ENCODE results near the gene TRMT112. TPM values are rescaled to one million over a fixed set of nuclear protein-coding genes. Genes with fewer than 3 reads are reported as not detected.
A peak's percentile ranks its signal among the peaks of the same experiment; 100 is the strongest.

The TRMT112 gene
- polyA plus RNA-seq (ENCODE audit: insufficient read length), result 183 TPM
- long read RNA-seq, donor 1, transcript TRMT112-203 (3 exons, 823 nt), result minor isoform, 14 of 259 reads
- long read RNA-seq, donor 1, transcript TRMT112-206 (4 exons, 1,106 nt), result major isoform, 229 of 259 reads
- long read RNA-seq, donor 1, transcript TRMT112-204 (2 exons, 559 nt), result minor isoform, 6 of 259 reads
- long read RNA-seq, donor 1, transcript TRMT112-205 (3 exons, 659 nt), result minor isoform, 6 of 259 reads
- long read RNA-seq, donor 1, partial matches to known transcripts, result 0 of 259 reads
- long read RNA-seq, donor 1, other reads (novel, unspliced or antisense), result 0 of 259 reads
- long read RNA-seq, donor 2, transcript TRMT112-206 (4 exons, 1,106 nt), result major isoform, 202 of 647 reads
- long read RNA-seq, donor 2, transcript TRMT112-205 (3 exons, 659 nt), result minor isoform, 5 of 647 reads
- long read RNA-seq, donor 2, transcript TRMT112-203 (3 exons, 823 nt), result minor isoform, 11 of 647 reads
- long read RNA-seq, donor 2, transcript TRMT112-204 (2 exons, 559 nt), result minor isoform, 6 of 647 reads
- long read RNA-seq, donor 2, partial matches to known transcripts, result 373 of 647 reads
- long read RNA-seq, donor 2, other reads (novel, unspliced or antisense), result 50 of 647 reads
- long read RNA-seq, donor 3, transcript TRMT112-206 (4 exons, 1,106 nt), result major isoform, 170 of 215 reads
- long read RNA-seq, donor 3, transcript TRMT112-203 (3 exons, 823 nt), result minor isoform, 14 of 215 reads
- long read RNA-seq, donor 3, transcript TRMT112-205 (3 exons, 659 nt), result minor isoform, 15 of 215 reads
- long read RNA-seq, donor 3, transcript TRMT112-204 (2 exons, 559 nt), result minor isoform, 5 of 215 reads
- long read RNA-seq, donor 3, partial matches to known transcripts, result 0 of 215 reads
- long read RNA-seq, donor 3, other reads (novel, unspliced or antisense), result 7 of 215 reads
- long read RNA-seq, donor 4, transcript TRMT112-206 (4 exons, 1,106 nt), result major isoform, 46 of 53 reads
- long read RNA-seq, donor 4, partial matches to known transcripts, result 0 of 53 reads
- long read RNA-seq, donor 4, other reads (novel, unspliced or antisense), result 0 of 53 reads
- long read RNA-seq, donor 5, transcript TRMT112-204 (2 exons, 559 nt), result minor isoform, 15 of 456 reads
- long read RNA-seq, donor 5, transcript TRMT112-205 (3 exons, 659 nt), result minor isoform, 15 of 456 reads
- long read RNA-seq, donor 5, transcript TRMT112-203 (3 exons, 823 nt), result minor isoform, 27 of 456 reads
- long read RNA-seq, donor 5, transcript TRMT112-206 (4 exons, 1,106 nt), result major isoform, 390 of 456 reads
- long read RNA-seq, donor 5, partial matches to known transcripts, result 0 of 456 reads
- long read RNA-seq, donor 5, other reads (novel, unspliced or antisense), result 0 of 456 reads
- long read RNA-seq, donor 6, transcript TRMT112-206 (4 exons, 1,106 nt), result major isoform, 247 of 285 reads
- long read RNA-seq, donor 6, transcript TRMT112-204 (2 exons, 559 nt), result minor isoform, 10 of 285 reads
- long read RNA-seq, donor 6, transcript TRMT112-205 (3 exons, 659 nt), result minor isoform, 9 of 285 reads
- long read RNA-seq, donor 6, transcript TRMT112-203 (3 exons, 823 nt), result minor isoform, 14 of 285 reads
- long read RNA-seq, donor 6, partial matches to known transcripts, result 0 of 285 reads
- long read RNA-seq, donor 6, other reads (novel, unspliced or antisense), result 0 of 285 reads
- long read RNA-seq, donor 7, transcript TRMT112-206 (4 exons, 1,106 nt), result major isoform, 359 of 1,123 reads
- long read RNA-seq, donor 7, transcript TRMT112-204 (2 exons, 559 nt), result minor isoform, 13 of 1,123 reads
- long read RNA-seq, donor 7, transcript TRMT112-205 (3 exons, 659 nt), result minor isoform, 14 of 1,123 reads
- long read RNA-seq, donor 7, transcript TRMT112-203 (3 exons, 823 nt), result minor isoform, 20 of 1,123 reads
- long read RNA-seq, donor 7, partial matches to known transcripts, result 225 of 1,123 reads
- long read RNA-seq, donor 7, other reads (novel, unspliced or antisense), result 484 of 1,123 reads
- long read RNA-seq, donor 8, transcript TRMT112-206 (4 exons, 1,106 nt), result major isoform, 96 of 114 reads
- long read RNA-seq, donor 8, transcript TRMT112-203 (3 exons, 823 nt), result minor isoform, 9 of 114 reads
- long read RNA-seq, donor 8, transcript TRMT112-205 (3 exons, 659 nt), result minor isoform, 5 of 114 reads
- long read RNA-seq, donor 8, partial matches to known transcripts, result 0 of 114 reads
- long read RNA-seq, donor 8, other reads (novel, unspliced or antisense), result 0 of 114 reads

- DNase-seq, result peak; percentile 96
These were observed at the start of gene TRMT112 for GRCh38 chr11:64317325-64317960. TRMT112 (minus strand) TSS chr11:64317559; CDS start chr11:64317526, 33 bp downstream.

GRCh38 chr11:64366751-64367150 lies 49.4 kb upstream of the TRMT112 start:
- DNase-seq, result no peak

GRCh38 chr11:64364911-64365310 lies 47.6 kb upstream of the TRMT112 start:
- no peak for DNase-seq

DNA sequence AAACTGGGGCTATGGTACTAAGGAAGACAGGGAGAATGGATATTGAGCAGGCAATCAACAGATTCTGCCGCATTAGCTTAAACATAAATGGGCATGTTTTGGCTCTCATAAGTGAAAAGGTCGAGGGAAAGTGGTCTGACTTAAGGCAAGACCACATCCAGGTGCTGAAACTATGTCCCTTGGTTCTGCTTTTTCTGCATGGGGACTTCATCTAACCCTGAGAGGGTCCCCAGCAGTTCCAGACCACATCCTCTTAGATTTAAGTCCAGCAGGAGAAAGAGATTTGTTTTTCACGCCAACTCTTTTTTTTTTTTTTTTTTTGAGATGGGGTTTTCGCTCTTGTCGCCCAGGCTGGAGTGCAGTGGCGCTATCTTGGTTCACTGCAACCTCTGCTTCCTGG lies 47.1 kb upstream of the TRMT112 start:
- no peak for DNase-seq

DNA sequence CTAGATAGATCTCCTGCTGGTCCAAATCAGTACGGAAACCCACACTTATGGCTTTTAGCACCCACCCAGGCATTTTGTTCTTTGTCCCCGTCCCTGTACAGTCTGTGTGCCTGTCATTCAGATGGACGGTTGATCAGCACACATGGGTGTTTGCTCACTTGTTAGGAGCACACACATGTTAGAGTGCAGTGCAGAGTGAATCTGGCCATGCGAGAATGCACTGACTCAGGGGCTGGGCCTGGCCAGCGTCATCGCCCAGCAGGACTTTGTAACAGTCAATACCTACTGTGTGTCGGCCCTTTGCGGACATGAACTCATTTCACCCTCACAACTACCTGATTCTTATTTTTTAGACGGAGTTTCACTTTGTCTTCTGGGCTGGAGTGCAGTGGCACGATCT lies 45.0 kb upstream of the TRMT112 start:
- DNase-seq, result no peak

- no peak for DNase-seq
These were observed 44.3 kb upstream of the TRMT112 start for GRCh38 chr11:64361659-64362058.

DNA sequence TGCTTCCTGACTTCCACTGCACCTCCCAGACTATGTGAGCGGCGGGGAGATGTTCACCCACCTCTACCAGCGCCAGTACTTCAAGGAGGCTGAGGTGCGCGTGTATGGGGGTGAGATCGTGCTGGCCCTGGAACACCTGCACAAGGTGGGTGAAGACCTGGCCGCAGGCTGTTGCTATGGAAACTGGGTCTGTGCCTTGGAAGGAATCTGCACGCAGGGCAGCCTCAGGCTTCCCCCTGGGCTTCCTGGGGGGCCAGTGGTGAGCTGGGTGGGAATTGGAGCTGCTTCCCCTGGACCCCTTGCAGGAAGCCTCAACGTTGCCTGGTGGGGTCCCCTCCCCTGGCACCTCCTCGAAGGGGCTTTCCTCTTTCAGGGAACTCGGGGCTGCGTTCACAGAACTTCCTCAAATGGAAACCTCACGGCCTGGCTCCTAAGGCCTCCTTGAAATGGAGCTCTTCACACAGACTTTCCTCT lies 43.1 kb upstream of the TRMT112 start:
- no peak for DNase-seq

GRCh38 chr11:64359712-64360445 lies 42.5 kb upstream of the TRMT112 start:
- no peak for DNase-seq

DNA sequence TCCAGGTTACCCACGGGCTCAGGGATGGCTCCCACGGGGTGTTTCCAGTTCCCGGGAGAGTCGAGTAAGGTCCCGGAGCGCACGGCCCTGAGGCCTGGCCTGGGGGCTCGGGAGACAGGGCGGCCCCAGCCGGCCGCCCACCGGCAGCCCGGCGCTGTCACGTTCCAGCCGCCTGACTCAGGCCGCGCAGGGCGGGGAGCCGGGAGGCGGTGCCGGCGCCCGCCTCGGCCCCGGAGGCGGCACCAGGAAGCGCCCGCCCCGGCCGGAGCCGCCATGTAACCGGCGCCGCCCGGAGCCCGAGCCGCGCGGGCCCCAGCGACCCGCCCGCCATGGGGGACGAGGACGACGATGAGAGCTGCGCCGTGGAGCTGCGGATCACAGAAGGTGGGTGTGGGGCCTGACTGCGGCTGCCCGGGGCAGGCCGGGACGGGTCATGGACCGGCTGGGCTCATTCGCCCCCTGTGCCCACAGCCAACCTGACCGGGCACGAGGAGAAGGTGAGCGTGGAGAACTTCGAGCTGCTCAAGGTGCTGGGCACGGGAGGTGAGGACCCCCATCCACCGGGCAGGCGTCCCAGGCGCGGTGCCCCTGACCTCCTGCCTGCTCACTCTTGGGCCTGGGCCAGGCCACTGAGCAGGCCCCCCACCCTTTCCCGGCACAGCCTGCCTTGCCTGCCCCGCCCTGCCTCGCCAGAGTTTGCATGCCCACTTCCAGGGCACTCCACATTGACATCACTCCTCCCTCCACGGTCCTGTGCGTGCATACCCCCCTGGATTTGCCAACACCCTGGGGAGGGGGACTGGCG lies 41.8 kb upstream of the TRMT112 start, which contains the start of gene RPS6KA4:
Gene RPS6KA4 (plus strand): TSS at position 256 of the 805 bp plus-strand sequence. CDS start 74 bp downstream, at position 330.
- DNase-seq, result peak; percentile 53

- no peak for DNase-seq
These were observed 41.2 kb upstream of the TRMT112 start for GRCh38 chr11:64358536-64358906.

DNA sequence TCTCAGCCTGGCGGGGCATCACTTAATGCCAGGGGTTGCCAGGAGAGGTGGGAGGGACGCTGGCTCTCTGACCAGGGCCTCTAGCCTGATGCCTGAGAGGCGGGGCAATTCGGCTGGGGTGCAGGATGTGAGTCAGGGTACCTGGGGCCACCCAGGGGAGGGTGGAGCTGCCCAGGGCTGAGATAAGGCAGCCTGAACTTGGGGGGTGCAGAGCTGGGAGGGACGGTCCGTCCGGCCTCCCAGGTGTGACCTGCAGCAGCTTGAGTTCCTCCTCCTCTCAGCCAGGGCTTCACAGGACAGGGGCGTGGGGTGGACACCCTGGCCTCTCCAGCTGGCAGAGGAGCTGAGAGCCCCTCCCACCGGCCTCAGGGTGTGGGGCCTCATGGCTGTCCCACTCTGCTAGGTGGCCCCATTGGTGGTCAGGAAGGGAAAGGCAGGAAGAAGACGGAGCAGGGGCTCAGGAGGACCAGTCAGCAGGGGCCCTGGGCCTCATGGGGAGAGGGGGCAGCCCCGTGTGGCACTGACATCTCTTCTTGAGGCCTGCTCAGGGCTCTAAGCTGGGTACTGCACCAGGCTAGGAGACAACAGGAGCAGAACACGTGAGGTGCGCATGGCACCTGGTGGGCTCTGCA lies 40.7 kb upstream of the TRMT112 start:
- no peak for DNase-seq

DNA sequence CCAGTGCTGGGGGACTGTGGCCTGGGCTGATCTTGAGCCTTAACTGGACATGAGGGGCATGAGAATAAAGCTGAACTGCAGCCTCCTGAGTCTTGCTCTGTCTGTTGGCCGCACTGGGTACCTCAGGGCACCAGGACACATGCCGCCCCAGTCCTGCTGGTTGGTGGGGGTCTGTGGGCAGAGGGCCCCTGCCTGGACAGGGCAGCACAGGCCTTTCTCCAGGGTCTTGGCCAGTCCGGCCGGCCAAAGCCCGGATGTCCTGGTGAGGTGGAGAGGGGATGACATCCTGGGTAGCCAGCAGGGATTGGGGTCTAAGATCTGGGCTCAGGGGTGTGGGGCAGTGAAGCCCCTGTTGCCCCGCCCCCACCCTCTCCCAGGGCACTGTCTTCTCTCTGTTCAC lies 40.1 kb upstream of the TRMT112 start:
- DNase-seq, result no peak

- no peak for DNase-seq
These were observed 39.4 kb upstream of the TRMT112 start for GRCh38 chr11:64356498-64357411.

DNA sequence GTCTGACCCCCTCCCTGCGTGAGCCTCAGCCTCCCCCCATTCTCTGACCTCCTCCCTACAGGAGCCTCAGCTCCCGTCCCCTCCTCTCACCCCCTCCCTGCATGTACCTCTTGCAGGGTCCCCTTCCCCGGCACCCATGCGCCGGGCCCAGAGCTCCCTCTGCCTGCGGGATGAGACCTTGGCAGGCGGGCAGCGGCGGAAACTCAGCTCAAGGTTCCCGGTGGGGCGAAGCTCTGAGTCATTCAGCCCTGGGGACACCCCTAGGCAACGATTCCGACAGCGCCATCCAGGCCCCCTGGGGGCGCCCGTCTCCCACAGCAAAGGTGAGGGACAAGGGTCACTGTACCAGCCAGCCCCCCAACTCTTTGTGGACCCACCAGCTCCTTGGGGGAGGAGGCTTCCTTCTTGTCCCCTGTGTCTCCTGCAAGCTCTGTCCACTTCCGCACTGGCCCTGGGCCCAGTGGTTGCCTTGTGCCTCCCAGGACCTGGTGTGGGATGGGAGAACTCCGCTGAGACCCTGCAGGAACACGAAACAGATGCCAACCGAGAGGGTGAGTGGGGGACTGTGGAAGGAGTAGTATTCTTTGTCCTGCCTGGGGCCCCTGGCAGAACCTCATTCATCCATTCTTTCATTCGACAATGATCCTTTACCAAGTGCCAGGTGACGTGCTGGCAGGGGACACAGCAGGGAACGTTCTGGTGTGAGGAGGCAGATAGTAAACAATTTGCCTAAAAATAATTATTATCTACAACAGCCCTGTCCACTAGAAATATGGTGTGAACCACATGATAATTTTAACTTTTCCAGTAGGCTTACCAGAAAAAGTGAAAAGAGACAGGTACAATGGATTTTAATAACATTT lies 38.0 kb upstream of the TRMT112 start:
- peak; percentile 60 for DNase-seq

All from left kidney (tissue), 8 donors.